ENCODE results near the gene KCNK5. TPM values are rescaled to one million over a fixed set of nuclear protein-coding genes. Genes with fewer than 3 reads are reported as not detected.

The KCNK5 gene
- total and polyA plus RNA-seq, 2 experiments from 2014 or later: 6.6 to 11.4 TPM

DNA sequence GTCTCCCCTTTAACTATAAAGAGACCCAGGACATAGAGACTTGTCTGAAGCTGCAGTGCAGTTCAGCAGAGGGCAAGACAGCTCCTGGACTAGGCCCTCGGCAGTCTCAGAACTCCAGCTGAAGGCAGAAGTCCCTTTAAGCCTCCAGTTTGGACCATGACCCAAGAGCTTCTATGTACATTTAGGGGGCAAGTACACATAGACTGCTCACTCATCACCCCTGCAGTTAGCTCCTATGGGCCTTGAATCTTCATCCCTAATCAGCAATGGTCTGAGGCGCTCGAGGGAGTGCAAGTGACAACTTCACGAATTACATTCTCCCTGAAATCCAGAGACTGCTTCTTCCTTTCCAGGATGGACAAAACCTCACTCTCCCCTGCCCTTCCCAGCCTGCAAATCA lies 47.4 kb downstream of the KCNK5 start:
- 82% methylated on average over 4 of the region's 4 CpGs for WGBS (ENCODE audit: low lambda C conversion rate, missing lambda C conversion rate)
- Histone ChIP-seq H3K27ac (no peak overlapping the region), H2AFZ (no peak overlapping the region), H3K36me3 (replicated peaks; ENCODE audit: insufficient read depth, low read depth) (no peaks in the 10 kb centered on the region), H3K9me2 (replicated peaks; ENCODE audit: insufficient read depth) (no peaks in the 10 kb centered on the region), H3K4me2 (no peak overlapping the region), H3K27me3 (no peaks in the 10 kb centered on the region), H3K79me2 (no peaks in the 10 kb centered on the region), H3K4me3 (no peak overlapping the region), H3K9me3 (ENCODE audit: low read depth) (peaks cover 6% of the 10 kb centered on the region), H4K20me1 (ENCODE audit: insufficient read depth, poor library complexity, severe bottlenecking) (no peaks in the 10 kb centered on the region), H3K4me1 (ENCODE audit: insufficient read depth) (peaks cover 17% of the 10 kb centered on the region)
- TF ChIP-seq EZH2 (IDR thresholded peaks at IDR 0.05; ENCODE audit: borderline replicate concordance) (no peak), EZH2phosphoT487 (IDR thresholded peaks at IDR 0.05; ENCODE audit: low read depth, severe bottlenecking, unreplicated experiment) (no peak)
- TF ChIP-seq, protein P1, sequence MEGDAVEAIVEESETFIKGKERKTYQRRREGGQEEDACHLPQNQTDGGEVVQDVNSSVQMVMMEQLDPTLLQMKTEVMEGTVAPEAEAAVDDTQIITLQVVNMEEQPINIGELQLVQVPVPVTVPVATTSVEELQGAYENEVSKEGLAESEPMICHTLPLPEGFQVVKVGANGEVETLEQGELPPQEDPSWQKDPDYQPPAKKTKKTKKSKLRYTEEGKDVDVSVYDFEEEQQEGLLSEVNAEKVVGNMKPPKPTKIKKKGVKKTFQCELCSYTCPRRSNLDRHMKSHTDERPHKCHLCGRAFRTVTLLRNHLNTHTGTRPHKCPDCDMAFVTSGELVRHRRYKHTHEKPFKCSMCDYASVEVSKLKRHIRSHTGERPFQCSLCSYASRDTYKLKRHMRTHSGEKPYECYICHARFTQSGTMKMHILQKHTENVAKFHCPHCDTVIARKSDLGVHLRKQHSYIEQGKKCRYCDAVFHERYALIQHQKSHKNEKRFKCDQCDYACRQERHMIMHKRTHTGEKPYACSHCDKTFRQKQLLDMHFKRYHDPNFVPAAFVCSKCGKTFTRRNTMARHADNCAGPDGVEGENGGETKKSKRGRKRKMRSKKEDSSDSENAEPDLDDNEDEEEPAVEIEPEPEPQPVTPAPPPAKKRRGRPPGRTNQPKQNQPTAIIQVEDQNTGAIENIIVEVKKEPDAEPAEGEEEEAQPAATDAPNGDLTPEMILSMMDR (IDR thresholded peaks at IDR 0.05; ENCODE audit: poor library complexity): no peak
- DNase-seq (ENCODE audit: low spot score): no peak

DNA sequence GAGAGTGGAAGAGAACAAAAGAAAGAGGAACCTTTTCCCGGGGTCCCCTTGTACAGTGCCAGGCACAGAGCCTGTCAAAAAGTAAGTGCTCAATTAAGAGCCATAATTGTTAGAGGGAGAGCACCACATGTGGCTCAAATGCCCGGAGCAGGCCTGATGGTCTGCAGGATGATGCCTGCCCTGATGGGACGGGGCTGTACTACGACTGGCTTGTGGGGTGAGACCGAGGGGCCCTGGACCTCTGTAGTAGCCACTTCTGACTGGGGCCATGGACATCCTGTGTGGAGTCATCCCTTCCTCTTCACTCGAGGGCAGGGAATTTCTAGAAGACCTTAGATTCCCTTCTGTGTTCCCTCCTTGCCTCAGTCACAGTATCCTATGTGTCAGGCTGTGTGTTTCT lies 47.9 kb downstream of the KCNK5 start:
- H2AFZ ChIP-seq: no peak overlapping the region
- no peak overlapping the region for H3K4me3 ChIP-seq
- H3K79me2 ChIP-seq: no peaks in the 10 kb centered on the region
- peaks cover 7% of the 10 kb centered on the region for H3K9me3 ChIP-seq (ENCODE audit: low read depth)
- peaks cover 12% of the 10 kb centered on the region for H3K4me1 ChIP-seq (ENCODE audit: insufficient read depth)
- H3K9me2 ChIP-seq (replicated peaks; ENCODE audit: insufficient read depth): no peaks in the 10 kb centered on the region
- H3K36me3 ChIP-seq (replicated peaks; ENCODE audit: insufficient read depth, low read depth): no peaks in the 10 kb centered on the region
- WGBS (ENCODE audit: low lambda C conversion rate, missing lambda C conversion rate): 94% methylated on average over 6 of the region's 6 CpGs
- TF ChIP-seq EZH2 (IDR thresholded peaks at IDR 0.05; ENCODE audit: borderline replicate concordance): no peak
- TF ChIP-seq, protein P1 (IDR thresholded peaks at IDR 0.05; ENCODE audit: poor library complexity): no peak
- TF ChIP-seq EZH2phosphoT487 (IDR thresholded peaks at IDR 0.05; ENCODE audit: low read depth, severe bottlenecking, unreplicated experiment): no peak
- DNase-seq (ENCODE audit: low spot score): no peak
- H4K20me1 ChIP-seq (ENCODE audit: insufficient read depth, poor library complexity, severe bottlenecking): no peaks in the 10 kb centered on the region
- no peak overlapping the region for H3K27ac ChIP-seq
- no peaks in the 10 kb centered on the region for H3K27me3 ChIP-seq
- no peak overlapping the region for H3K4me2 ChIP-seq

DNA sequence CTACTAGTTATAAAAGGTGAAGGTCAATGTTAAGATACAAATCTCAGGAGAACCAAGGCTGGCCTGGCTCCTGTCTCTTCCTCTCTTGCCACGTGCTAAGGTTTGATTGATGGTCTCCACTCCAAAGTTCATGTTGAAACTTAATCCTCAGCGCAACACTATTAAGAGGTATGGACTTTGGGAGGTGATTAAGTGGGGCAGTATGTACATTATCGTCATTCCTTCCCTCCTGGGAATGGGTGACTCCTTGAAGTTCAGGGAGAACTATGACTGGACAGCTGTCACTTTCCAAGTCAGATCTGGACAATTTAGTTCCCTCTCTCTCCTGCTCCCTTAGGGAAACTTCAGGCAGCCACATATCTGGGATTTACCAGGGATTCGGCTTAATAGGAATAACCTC lies 50.5 kb downstream of the KCNK5 start:
- TF ChIP-seq EZH2phosphoT487 (IDR thresholded peaks at IDR 0.05; ENCODE audit: low read depth, severe bottlenecking, unreplicated experiment) (no peak), EZH2 (IDR thresholded peaks at IDR 0.05; ENCODE audit: borderline replicate concordance) (no peak)
- TF ChIP-seq, protein P1 (IDR thresholded peaks at IDR 0.05; ENCODE audit: poor library complexity): no peak
- no peaks in the 10 kb centered on the region for H4K20me1 ChIP-seq (ENCODE audit: insufficient read depth, poor library complexity, severe bottlenecking)
- no peaks in the 10 kb centered on the region for H3K9me2 ChIP-seq (replicated peaks; ENCODE audit: insufficient read depth)
- 59% methylated on average over 4 of the region's 4 CpGs for WGBS (ENCODE audit: low lambda C conversion rate, missing lambda C conversion rate)
- H3K27ac ChIP-seq: peak overlapping the region; percentile 37
- no peaks in the 10 kb centered on the region for H3K36me3 ChIP-seq (replicated peaks; ENCODE audit: insufficient read depth, low read depth)
- no peak overlapping the region for H3K4me3 ChIP-seq
- peaks cover 7% of the 10 kb centered on the region for H3K9me3 ChIP-seq (ENCODE audit: low read depth)
- H3K27me3 ChIP-seq: no peaks in the 10 kb centered on the region
- H3K79me2 ChIP-seq: no peaks in the 10 kb centered on the region
- no peaks in the 10 kb centered on the region for H3K4me1 ChIP-seq (ENCODE audit: insufficient read depth)
- no peak overlapping the region for H3K4me2 ChIP-seq
- no peak overlapping the region for H2AFZ ChIP-seq
- DNase-seq (ENCODE audit: low spot score): no peak

DNA sequence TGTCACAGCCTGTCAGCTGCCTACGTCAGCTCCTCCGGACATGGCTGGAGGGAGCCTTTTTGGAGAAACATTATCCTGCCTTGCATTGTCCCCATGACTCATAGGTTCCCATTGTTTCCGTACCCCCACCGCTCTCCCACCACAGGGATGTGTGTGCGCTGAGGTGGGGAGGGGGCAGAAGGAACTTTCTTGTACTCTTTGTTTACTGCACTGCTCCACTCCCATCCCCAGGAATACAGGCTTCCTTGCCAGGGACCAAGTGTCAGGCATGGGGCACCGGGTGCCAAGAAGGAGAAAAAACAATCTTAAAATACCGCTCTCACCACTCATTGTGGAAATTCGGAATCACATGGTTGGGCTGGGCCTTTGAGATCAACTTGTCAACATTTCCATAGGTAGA lies 51.0 kb downstream of the KCNK5 start:
- peaks cover 7% of the 10 kb centered on the region for H3K9me3 ChIP-seq (ENCODE audit: low read depth)

More for the DNA sequence above, 51.0 kb downstream of the KCNK5 start:
- WGBS (ENCODE audit: low lambda C conversion rate, missing lambda C conversion rate): 81% methylated on average over 7 of the region's 8 CpGs
- Histone ChIP-seq H4K20me1 (ENCODE audit: insufficient read depth, poor library complexity, severe bottlenecking) (no peaks in the 10 kb centered on the region), H2AFZ (no peak overlapping the region), H3K36me3 (replicated peaks; ENCODE audit: insufficient read depth, low read depth) (no peaks in the 10 kb centered on the region), H3K27ac (no peak overlapping the region), H3K4me2 (no peak overlapping the region), H3K4me1 (ENCODE audit: insufficient read depth) (no peaks in the 10 kb centered on the region), H3K9me2 (replicated peaks; ENCODE audit: insufficient read depth) (no peaks in the 10 kb centered on the region), H3K4me3 (no peak overlapping the region), H3K79me2 (no peaks in the 10 kb centered on the region), H3K27me3 (no peaks in the 10 kb centered on the region)
- TF ChIP-seq, protein P1 (IDR thresholded peaks at IDR 0.05; ENCODE audit: poor library complexity): no peak
- TF ChIP-seq EZH2 (IDR thresholded peaks at IDR 0.05; ENCODE audit: borderline replicate concordance) (no peak), EZH2phosphoT487 (IDR thresholded peaks at IDR 0.05; ENCODE audit: low read depth, severe bottlenecking, unreplicated experiment) (no peak)
- no peak for DNase-seq (ENCODE audit: low spot score)
